IMR-90 (cell line): Measurements from ENCODE around the gene TUBGCP3. TPM values are rescaled to one million over a fixed set of nuclear protein-coding genes. Genes with fewer than 3 reads are reported as not detected.

ENCODE experiments used
- ATAC-seq: fragments of 200-7000 bp; cut with Tn5 transposase; 2 replicates; pipeline ENCODE4 v1.9.1; 2020; ENCODE audit warnings: low read depth, mild to moderate bottlenecking, moderate library complexity
- BruUV-seq: library from RNA; stranded (reverse); fragments of 400-500 nt; replicated peaks from 2 replicates; lab custom pipeline; 2021; lab: Mats Ljungman, UMichigan
- CTCF ChIA-PET: fragments of 300-600 bp; formaldehyde crosslinking; extraction: SDS; loops from one replicate; lab custom pipeline; 2021; ENCODE audit warnings: antibody characterized with exemption; lab: Yijun Ruan, JAX
- POLR2A ChIA-PET: fragments of 300-600 bp; sonication (Branson Sonifier 250); formaldehyde crosslinking; loops from one replicate; lab custom pipeline; 2022; ENCODE audit warnings: antibody characterized with exemption; ENCODE audit not compliant: unreplicated experiment; lab: Charles Lee
- DNase-seq: peaks from one replicate; pipeline ENCODE4 v3.0.0; 2013
- H2AFZ ChIP-seq: replicated peaks from 2 replicates; pipeline ENCODE3; 2013; ENCODE audit warnings: low read length, mild to moderate bottlenecking; ENCODE audit not compliant: poor library complexity
- H2AK5ac ChIP-seq: 2 replicates; pipeline ENCODE4 v1.6.1; 2013; ENCODE audit warnings: low read depth, low read length, inconsistent platforms
- H2AK9ac ChIP-seq: replicated peaks from 2 replicates; pipeline ENCODE3; 2013; ENCODE audit warnings: mild to moderate bottlenecking, low read depth, low read length, moderate library complexity; ENCODE audit not compliant: poor library complexity
- H2BK120ac ChIP-seq: 2 replicates; pipeline ENCODE4 v1.6.1; 2013; ENCODE audit warnings: low read depth, low read length, inconsistent platforms
- H2BK15ac ChIP-seq: 3 replicates; pipeline ENCODE4 v1.6.1; 2013; ENCODE audit warnings: low read depth, low read length, inconsistent platforms
- H2BK20ac ChIP-seq: 2 replicates; pipeline ENCODE4 v1.6.1; 2013; ENCODE audit warnings: low read depth, mild to moderate bottlenecking, inconsistent platforms, low read length, moderate library complexity
- H2BK5ac ChIP-seq: 2 replicates; pipeline ENCODE4 v1.6.1; 2013; ENCODE audit warnings: mild to moderate bottlenecking, low read depth, low read length, inconsistent platforms; ENCODE audit not compliant: poor library complexity, severe bottlenecking
- H3K14ac ChIP-seq: replicated peaks from 2 replicates; pipeline ENCODE4 v1.6.1; 2013; ENCODE audit warnings: low read depth, low read length, inconsistent platforms
- H3K18ac ChIP-seq: 2 replicates; pipeline ENCODE4 v1.6.1; 2013; ENCODE audit warnings: low read depth, low read length, control low read depth
- H3K23ac ChIP-seq: 2 replicates; pipeline ENCODE4 v1.6.1; 2013; ENCODE audit warnings: low read depth, low read length, inconsistent platforms
- H3K27ac ChIP-seq: 2 replicates; pipeline ENCODE4 v1.5.1; 2013; ENCODE audit warnings: mild to moderate bottlenecking, control low read depth, low read length; ENCODE audit not compliant: insufficient read depth
- H3K27me3 ChIP-seq: 2 replicates; pipeline ENCODE4 v1.6.1; 2013; ENCODE audit warnings: low read length; ENCODE audit not compliant: control insufficient read depth, insufficient read depth
- H3K36me3 ChIP-seq: 2 replicates; pipeline ENCODE4 v1.6.1; 2013; ENCODE audit warnings: low read length, mixed read lengths; ENCODE audit not compliant: control insufficient read depth, insufficient read depth
- H3K4ac ChIP-seq: 2 replicates; pipeline ENCODE4 v1.6.1; 2013; ENCODE audit warnings: low read depth, low read length, inconsistent platforms
- H3K4me1 ChIP-seq: 2 replicates; pipeline ENCODE4 v1.6.1; 2013; ENCODE audit warnings: low read length, mixed read lengths; ENCODE audit not compliant: control insufficient read depth, insufficient read depth
- H3K4me2 ChIP-seq: 2 replicates; pipeline ENCODE4 v1.6.1; 2013; ENCODE audit warnings: low read depth, mild to moderate bottlenecking, control low read depth, low read length, moderate library complexity
- H3K4me3 ChIP-seq: 2 replicates; pipeline ENCODE4 v1.5.1; 2013; ENCODE audit warnings: low read depth, mild to moderate bottlenecking, control low read depth, low read length, moderate library complexity; ENCODE audit not compliant: insufficient read depth
- H3K56ac ChIP-seq: 2 replicates; pipeline ENCODE4 v1.6.1; 2013; ENCODE audit warnings: low read length, inconsistent platforms; ENCODE audit not compliant: insufficient read depth; ENCODE audit errors: extremely low read depth
- H3K79me1 ChIP-seq, 2 experiments: 2 replicates each; pipeline ENCODE4 v1.6.1; 2013; ENCODE audit warnings: low read length in 2 of 2, inconsistent platforms in 1 of 2, low read depth in 1 of 2
- H3K9ac ChIP-seq: 2 replicates; pipeline ENCODE4 v1.6.1; 2013; ENCODE audit warnings: low read depth, low read length, control low read depth
- H3K9me1 ChIP-seq: 2 replicates; pipeline ENCODE4 v1.6.1; 2013; ENCODE audit warnings: low read length, inconsistent platforms; ENCODE audit not compliant: insufficient read depth
- H3K9me3 ChIP-seq: 2 replicates; pipeline ENCODE4 v1.6.1; 2013; ENCODE audit warnings: low read length; ENCODE audit not compliant: control insufficient read depth, insufficient read depth
- H4K20me1 ChIP-seq: 2 replicates; pipeline ENCODE4 v1.6.1; 2013; ENCODE audit warnings: low read length, inconsistent platforms; ENCODE audit not compliant: insufficient read depth
- H4K5ac ChIP-seq: 2 replicates; pipeline ENCODE4 v1.6.1; 2013; ENCODE audit warnings: mild to moderate bottlenecking, low read depth, low read length, control low read depth
- H4K8ac ChIP-seq, 2 experiments: 2 replicates each; pipeline ENCODE4 v1.6.1; 2013; ENCODE audit warnings: low read depth in 2 of 2, low read length in 2 of 2, control low read depth in 1 of 2, inconsistent platforms in 1 of 2
- H4K91ac ChIP-seq: 2 replicates; pipeline ENCODE4 v1.6.1; 2013; ENCODE audit warnings: low read depth, low read length, inconsistent platforms; ENCODE audit not compliant: insufficient read depth
- BHLHE40 ChIP-seq: fragments of 150-350 bp; IDR thresholded peaks from 2 replicates; pipeline ENCODE4 v1.6.1; 2016; ENCODE audit warnings: mild to moderate bottlenecking, low read depth, low read length
- CEBPB ChIP-seq: IDR thresholded peaks from 2 replicates; pipeline ENCODE4 v1.6.1; 2012; ENCODE audit warnings: low read depth, low read length, improper control_type of control experiment
- CHD1 ChIP-seq: IDR thresholded peaks from 2 replicates; pipeline ENCODE4 v1.6.1; 2012; ENCODE audit warnings: low read depth, low read length, improper control_type of control experiment
- CTCF ChIP-seq: conservative IDR thresholded peaks from 2 replicates; pipeline ENCODE4 v1.5.1; 2012; ENCODE audit warnings: mild to moderate bottlenecking, low read depth, low read length, improper control_type of control experiment
- ELK1 ChIP-seq: fragments of 150-350 bp; IDR thresholded peaks from 2 replicates; pipeline ENCODE4 v1.6.1; 2016; ENCODE audit warnings: low read depth, mild to moderate bottlenecking, low read length, moderate library complexity, borderline replicate concordance
- FOS ChIP-seq: fragments of 150-350 bp; IDR thresholded peaks from 2 replicates; pipeline ENCODE4 v1.6.1; 2016; ENCODE audit warnings: low read depth, low read length
- MAFK ChIP-seq: IDR thresholded peaks from 2 replicates; pipeline ENCODE4 v1.6.1; 2012; ENCODE audit warnings: low read depth, low read length, improper control_type of control experiment
- MAZ ChIP-seq: IDR thresholded peaks from 2 replicates; pipeline ENCODE4 v1.6.1; 2012; ENCODE audit warnings: low read depth, mild to moderate bottlenecking, low read length, improper control_type of control experiment, moderate library complexity, borderline replicate concordance
- MXI1 ChIP-seq: IDR thresholded peaks from 2 replicates; pipeline ENCODE4 v1.6.1; 2012; ENCODE audit warnings: low read depth, mild to moderate bottlenecking, low read length, moderate library complexity, borderline replicate concordance
- NFE2L2 ChIP-seq: fragments of 150-350 bp; IDR thresholded peaks from 2 replicates; pipeline ENCODE4 v1.6.1; 2016; ENCODE audit warnings: low read depth, mild to moderate bottlenecking, low read length
- POLR2A ChIP-seq: IDR thresholded peaks from 2 replicates; pipeline ENCODE4 v1.6.1; 2012; ENCODE audit warnings: mild to moderate bottlenecking, low read depth, low read length
- RAD21 ChIP-seq: IDR thresholded peaks from 2 replicates; pipeline ENCODE4 v1.6.1; 2012; ENCODE audit warnings: low read length, improper control_type of control experiment
- RCOR1 ChIP-seq: IDR thresholded peaks from 2 replicates; pipeline ENCODE4 v1.6.1; 2012; ENCODE audit warnings: mild to moderate bottlenecking, low read length, improper control_type of control experiment; ENCODE audit not compliant: insufficient replicate concordance
- RFX5 ChIP-seq: IDR thresholded peaks from 2 replicates; pipeline ENCODE4 v1.8.0; 2012; ENCODE audit warnings: low read depth, mild to moderate bottlenecking, low read length, moderate library complexity
- SMC3 ChIP-seq: fragments of 150-350 bp; IDR thresholded peaks from 2 replicates; pipeline ENCODE4 v1.6.1; 2016; ENCODE audit warnings: low read depth, mild to moderate bottlenecking, antibody characterized with exemption, low read length, moderate library complexity
- USF2 ChIP-seq: fragments of 150-350 bp; IDR thresholded peaks from 2 replicates; pipeline ENCODE4 v1.6.1; 2017; ENCODE audit warnings: mild to moderate bottlenecking, antibody characterized with exemption, low read length, low read depth
- WGBS, 2 experiments: methylation state at CpG; one replicate each; pipeline versions ENCODE4 v1.1.5 to v1.1.7; 2013; ENCODE audit warnings: missing lambda C conversion rate in 2 of 2; ENCODE audit not compliant: insufficient read length in 1 of 2; ENCODE audit errors: extremely low coverage in 2 of 2; 5-methylcytosine and 5-hydroxymethylcytosine counted together
- dilution Hi-C: fragments of 300-500 bp; cut with HindIII; formaldehyde crosslinking; loops from one replicate; pipeline ENCODE4 v1.14.3; 2018; ENCODE audit warnings: low sequenced_read_pairs; ENCODE audit not compliant: unreplicated experiment
- in situ Hi-C: fragments of 300-500 bp; cut with MboI; formaldehyde crosslinking; loops from 3 replicates; pipeline ENCODE4 v1.14.3; 2019; ENCODE audit warnings: low sequenced_read_pairs, inconsistent platforms, mixed read lengths
- intact Hi-C: fragments of 100-400 bp; cut with micrococcal nuclease; formaldehyde crosslinking; loops from 2 replicates; pipeline ENCODE4 v1.10.0; 2022
- polyA plus RNA-seq, 3 experiments: library from polyadenylated mRNA; depleted of rRNA; stranded (reverse); fragments of >200 nt; gene quantifications; 2 replicates each; pipeline ENCODE4 v1.2.3, GENCODE V29; 2012; ENCODE audit warnings: low replicate concordance in 1 of 3
- total RNA-seq: library from RNA; depleted of rRNA; stranded (reverse); fragments of >200 nt; gene quantifications from 2 replicates; pipeline ENCODE4 v1.2.3, GENCODE V29; 2012

Gene TUBGCP3
- total and polyA plus RNA-seq, 2 of the 4 experiments (the other 2 are of a cell fraction) = 16.0 to 17.8 TPM

- no peaks in the 10 kb centered on the region for H3K9me1 ChIP-seq
- H3K79me1 ChIP-seq = no peaks in the 10 kb centered on the region
- dilution Hi-C loops (no loop called here), intact Hi-C loops (no loop called here), in situ Hi-C loops (no loop called here)
- H4K8ac ChIP-seq = no peak overlapping the region
- DNase-seq (no peak), ATAC-seq (no peak)
- H2BK20ac ChIP-seq = no peak overlapping the region
- POLR2A ChIA-PET = no interaction called here
- no peak overlapping the region for H2AK5ac ChIP-seq
- H3K18ac ChIP-seq = no peak overlapping the region
- H3K4me1 ChIP-seq = no peaks in the 10 kb centered on the region
- no peaks in the 10 kb centered on the region for H3K36me3 ChIP-seq
- H3K27ac ChIP-seq = no peak overlapping the region
- no peak overlapping the region for H3K14ac ChIP-seq
- no peak overlapping the region for H4K5ac ChIP-seq
- H3K4me3 ChIP-seq = no peak overlapping the region
- no peak overlapping the region for H2BK15ac ChIP-seq
- no peaks in the 10 kb centered on the region for H3K9me3 ChIP-seq
- no peak overlapping the region for H3K4ac ChIP-seq
- TF ChIP-seq CTCF (no peak), RCOR1 (no peak), NFE2L2 (no peak), FOS (no peak), ELK1 (no peak), MXI1 (no peak), USF2 (no peak), RFX5 (no peak), RAD21 (no peak), POLR2A (no peak), CEBPB (no peak), MAFK (no peak), SMC3 (no peak), MAZ (no peak), BHLHE40 (no peak), CHD1 (no peak)
- no peak overlapping the region for H3K9ac ChIP-seq
- no peak overlapping the region for H2AK9ac ChIP-seq
- no peak overlapping the region for H3K23ac ChIP-seq
- BruUV-seq = no TSS peak
- WGBS, 2 experiments = 83% methylated on average over 2 of the region's 8 CpGs; no CpG with 5 or more reads in 1 of the 2 experiments
- no peaks in the 10 kb centered on the region for H3K27me3 ChIP-seq
- CTCF ChIA-PET = no interaction called here
- no peak overlapping the region for H2BK120ac ChIP-seq
- H3K4me2 ChIP-seq = no peak overlapping the region
- H2BK5ac ChIP-seq = no peak overlapping the region
- no peak overlapping the region for H4K91ac ChIP-seq
- no peak overlapping the region for H2AFZ ChIP-seq
- no peak overlapping the region for H3K56ac ChIP-seq
- no peaks in the 10 kb centered on the region for H4K20me1 ChIP-seq
These were observed 113.1 kb downstream of the TUBGCP3 start for GRCh38 chr13:112474869-112475268.
